HG02610 (cell line): ENCODE results near the gene PRPF39.
A peak's percentile ranks its signal among the peaks of the same experiment; 100 is the strongest.

Experiments
- ATAC-seq: cut with Tn5 transposase; IDR thresholded peaks from one replicate; pipeline ENCODE4 v1.9.1; 2021; ENCODE audit warnings: mild to moderate bottlenecking, moderate library complexity; ENCODE audit not compliant: unreplicated experiment

The PRPF39 gene, protein sequence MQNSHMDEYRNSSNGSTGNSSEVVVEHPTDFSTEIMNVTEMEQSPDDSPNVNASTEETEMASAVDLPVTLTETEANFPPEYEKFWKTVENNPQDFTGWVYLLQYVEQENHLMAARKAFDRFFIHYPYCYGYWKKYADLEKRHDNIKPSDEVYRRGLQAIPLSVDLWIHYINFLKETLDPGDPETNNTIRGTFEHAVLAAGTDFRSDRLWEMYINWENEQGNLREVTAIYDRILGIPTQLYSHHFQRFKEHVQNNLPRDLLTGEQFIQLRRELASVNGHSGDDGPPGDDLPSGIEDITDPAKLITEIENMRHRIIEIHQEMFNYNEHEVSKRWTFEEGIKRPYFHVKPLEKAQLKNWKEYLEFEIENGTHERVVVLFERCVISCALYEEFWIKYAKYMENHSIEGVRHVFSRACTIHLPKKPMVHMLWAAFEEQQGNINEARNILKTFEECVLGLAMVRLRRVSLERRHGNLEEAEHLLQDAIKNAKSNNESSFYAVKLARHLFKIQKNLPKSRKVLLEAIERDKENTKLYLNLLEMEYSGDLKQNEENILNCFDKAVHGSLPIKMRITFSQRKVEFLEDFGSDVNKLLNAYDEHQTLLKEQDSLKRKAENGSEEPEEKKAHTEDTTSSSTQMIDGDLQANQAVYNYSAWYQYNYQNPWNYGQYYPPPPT

DNA sequence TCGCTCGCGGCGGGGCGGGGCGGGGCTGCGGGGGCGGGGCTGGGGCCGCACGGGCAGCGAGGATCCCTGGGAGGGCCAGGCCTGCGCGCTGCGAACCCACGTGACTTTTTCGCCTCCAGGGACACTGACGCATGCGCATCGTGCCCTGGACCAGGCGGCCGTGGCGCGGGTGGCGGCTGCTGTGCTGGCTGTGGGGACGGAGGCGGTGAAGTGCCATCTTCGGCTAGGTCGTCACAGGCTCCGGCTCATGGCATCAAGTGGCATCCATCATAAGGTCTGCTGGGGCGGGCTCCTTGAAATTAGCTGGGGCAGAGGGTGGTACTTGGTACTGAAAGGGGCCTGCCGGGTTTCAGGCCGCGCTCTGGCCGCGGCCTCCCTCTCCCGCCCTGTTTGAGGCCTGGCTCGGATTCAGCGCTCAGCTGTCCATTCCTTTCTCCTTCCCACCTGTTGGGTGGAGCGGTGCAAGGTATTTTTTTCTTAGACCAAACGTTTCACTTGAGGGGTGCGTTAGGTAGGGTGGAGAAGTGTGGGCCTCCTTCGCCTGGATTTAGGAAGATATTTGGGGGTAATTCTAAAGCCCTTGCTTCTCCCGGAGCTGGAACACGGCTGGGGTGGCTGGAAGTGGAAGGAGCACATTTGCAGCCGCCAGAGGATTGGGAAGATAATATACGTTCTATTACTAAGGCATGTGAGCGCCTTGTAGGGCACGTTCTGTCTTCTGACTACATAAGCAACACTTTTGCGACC, at the start of gene PRPF39:
Gene PRPF39 (plus strand): TSS at position 141 of the 747 bp plus-strand sequence. CDS start 11,124 bp downstream, outside the sequence.
- ATAC-seq = peak; percentile 96

DNA sequence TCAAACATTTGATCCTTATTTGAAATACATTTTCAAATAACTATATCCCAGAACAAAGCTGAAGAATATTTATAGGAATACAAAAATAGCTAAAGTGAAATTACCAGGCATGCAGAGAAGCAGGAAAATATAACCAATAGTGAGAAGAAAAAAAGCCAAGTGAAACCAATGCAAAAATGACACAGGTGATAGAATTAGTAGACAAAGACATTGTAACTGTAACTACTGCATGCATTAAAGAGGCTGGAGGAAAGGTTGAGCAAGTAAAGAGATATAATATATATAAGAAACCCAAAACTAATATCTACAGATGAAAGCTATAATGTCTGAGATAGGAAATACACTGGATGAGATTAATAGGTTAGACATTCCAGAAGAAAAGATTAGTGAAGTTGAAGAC, 49.2 kb upstream of the PRPF39 start:
- ATAC-seq = no peak

DNA sequence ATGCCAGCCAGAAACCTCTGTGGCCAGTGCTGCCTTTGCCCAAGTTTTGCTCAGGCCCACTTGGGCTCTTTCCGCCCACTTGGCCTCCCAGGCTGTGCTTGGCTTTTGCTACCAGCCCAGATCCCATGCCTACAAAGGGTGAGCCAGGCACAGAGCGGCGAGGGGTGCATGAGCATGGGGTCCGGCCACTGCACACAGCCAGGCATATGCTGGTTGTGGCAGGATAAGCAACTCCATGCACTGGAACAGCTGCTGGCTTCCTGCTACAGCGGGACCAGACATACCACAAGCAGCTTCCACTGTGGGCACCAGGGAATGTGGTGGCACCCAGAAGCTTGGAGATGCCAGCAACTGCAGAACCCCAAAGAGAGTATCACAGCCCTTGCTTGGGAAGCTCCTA, 45.7 kb upstream of the PRPF39 start:
- ATAC-seq = no peak

DNA sequence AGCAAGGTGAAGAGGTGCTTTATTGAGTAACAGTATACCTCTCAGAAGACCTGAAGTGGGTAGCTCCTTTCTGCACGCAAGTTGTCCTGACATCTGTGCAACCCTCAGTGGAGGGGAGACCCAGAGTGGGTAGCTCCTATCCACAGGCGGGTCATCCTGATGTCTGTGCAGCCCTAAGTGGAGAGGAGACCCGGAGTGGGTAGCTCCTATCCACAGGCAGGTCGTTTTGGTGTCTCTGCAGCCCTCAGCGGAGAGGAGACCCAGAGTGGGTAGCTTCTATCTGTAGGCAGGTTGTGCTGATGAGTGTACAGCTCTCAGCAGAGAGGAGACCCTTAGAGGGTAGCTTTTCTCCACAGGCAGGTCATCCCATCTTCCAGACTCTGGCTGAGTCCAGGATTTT, 45.1 kb upstream of the PRPF39 start:
- ATAC-seq = no peak

DNA sequence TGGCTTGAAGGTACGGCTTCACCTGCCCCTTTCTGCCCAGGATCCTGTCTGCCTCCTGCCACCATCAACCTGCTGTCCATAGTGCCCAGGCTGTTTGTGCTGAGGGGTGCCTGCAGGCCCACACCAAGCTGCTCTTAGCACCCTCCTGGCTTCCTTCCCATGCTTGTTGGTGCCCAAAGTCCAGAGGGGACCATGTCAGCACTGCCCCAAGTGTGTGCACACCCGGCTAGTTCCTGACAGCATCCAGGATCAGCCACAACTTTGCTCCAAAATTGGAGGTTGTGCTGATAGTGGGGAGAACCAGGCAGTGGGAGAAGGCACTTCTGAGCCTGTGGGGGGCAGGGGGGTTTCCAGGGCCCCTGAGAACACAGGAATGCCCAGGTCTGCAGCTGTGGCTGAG, 44.5 kb upstream of the PRPF39 start:
- no peak for ATAC-seq

DNA sequence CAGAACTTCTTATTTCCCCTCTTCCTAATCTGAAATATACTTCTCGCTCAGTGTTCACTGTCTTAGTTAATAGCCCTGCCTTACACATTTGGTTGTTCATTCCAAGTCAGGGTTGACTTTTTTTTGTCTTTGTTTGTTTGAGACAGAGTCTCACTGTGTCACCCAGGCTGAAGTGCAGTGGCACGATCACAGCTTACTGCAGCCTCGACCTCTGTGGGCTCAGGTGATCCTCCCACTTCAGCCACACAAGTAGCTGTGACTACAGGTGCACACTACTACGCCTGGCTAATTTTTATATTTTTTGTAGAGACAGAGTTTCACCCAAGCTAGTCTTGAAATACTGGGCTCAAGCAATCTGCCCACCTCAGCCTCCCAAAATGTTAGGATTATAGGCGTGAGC, 42.3 kb upstream of the PRPF39 start:
- no peak for ATAC-seq

DNA sequence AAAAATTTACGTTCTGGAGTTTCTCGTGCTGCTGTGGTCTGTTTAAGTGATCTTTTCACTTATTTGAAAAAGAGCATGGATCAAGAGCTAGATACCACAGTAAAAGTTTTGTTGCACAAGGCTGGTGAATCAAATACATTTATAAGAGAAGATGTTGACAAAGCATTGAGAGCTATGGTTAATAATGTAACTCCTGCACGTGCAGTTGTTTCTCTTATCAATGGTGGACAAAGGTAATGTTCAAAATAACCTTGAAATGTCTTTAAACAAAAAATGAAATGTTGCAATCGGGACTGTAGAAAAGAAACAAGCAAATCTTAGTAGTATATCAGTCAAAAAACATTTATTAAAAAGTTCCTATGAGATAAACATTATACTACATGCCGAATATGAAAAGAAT, 39.3 kb upstream of the PRPF39 start:
- ATAC-seq = no peak

DNA sequence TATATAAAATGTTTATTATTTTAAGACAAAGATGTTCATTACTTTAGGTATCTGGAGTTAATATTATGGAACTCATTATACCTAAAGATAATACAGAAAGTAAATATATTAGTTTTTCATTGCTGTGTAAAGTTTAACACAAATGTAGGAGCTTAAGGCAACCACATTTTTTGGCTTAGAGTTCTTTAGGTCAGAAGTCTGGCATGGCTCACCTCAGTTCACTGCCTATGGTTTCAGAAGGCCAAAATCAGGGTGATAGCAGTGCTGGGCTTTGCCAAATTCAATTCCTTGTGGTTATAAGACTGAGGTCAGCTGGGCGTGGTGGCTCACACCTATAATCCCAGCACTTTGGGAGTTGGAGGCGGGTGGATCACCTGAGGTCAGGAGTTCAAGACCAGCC, 35.5 kb upstream of the PRPF39 start:
- no peak for ATAC-seq

DNA sequence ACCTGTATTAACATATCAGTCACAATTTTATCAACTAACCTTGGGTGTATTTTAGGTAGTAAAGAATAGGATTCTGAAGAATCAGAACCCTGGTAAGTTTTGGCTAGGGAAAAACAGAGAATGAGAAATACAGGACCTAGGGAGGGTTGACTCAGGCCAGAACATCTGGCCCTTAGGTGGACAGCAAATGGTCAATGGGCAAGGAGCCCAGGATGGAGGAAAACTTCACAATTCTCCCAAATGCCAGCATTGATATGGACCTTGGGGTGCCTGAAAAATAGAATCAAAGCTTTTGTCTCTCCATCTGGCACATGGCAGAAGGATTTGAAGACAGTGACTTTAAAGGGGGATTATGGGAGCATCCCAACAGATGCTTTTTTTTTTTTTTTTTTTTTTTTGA, 32.7 kb upstream of the PRPF39 start:
- no peak for ATAC-seq

DNA sequence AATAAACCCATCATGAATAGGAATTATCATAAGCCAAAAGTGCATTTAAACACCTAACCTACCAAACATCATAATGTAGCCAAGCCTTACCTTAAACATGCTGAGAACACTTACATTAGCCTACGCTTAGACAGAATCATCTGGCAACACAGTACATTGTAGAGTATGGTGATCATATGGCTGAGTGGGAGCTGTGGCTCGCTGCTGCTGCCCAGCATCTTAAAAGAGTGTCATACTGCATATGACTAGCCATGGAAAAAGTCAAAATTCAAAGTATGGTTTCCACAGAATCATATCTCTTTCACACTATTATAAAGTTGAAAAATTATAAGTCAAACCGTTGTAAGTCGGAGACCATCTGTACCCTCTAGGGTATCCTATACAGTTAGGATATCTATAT, 32.0 kb upstream of the PRPF39 start:
- ATAC-seq = no peak

DNA sequence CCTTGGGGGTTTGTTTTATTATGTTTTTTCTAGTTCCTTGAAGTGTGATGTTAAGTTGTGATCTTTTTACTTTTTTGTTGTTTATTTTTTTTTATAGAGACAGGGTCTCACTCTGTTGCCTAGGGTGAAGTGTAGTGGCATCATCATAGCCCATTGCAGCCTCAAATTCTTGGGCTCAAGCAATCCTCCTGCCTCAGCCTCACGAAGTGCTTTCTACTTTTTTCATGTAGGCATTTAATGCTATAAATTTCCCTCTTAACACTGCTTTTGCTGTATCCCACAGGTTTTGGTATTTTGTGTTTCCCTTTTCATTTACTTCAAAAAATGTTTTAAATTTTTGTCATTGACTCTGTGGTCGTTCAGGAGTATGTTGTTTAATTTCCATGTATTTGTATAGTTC, 26.6 kb upstream of the PRPF39 start:
- ATAC-seq = no peak

DNA sequence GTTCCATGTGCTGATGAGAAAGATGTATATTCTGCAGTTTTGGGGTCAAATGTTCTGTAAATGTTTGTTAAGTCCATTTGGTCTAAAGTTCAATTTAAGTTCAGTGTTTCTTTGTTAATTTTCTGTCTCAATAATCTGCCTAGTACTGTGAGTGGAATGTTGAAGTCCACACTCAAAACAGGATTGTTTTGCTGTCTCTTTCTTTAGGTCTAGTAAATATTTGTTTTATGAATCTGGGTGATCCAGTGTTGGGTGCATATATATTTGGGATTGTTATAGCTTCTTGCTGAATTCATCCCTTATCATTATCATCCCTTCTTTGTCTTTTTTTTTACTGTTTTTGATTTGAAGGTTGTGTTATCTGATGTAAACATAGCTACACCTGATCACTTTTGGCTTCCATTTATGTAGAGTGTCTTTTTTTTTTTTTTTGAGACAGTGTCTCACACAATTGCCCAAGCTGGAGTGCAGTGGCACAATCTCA, 26.0 kb upstream of the PRPF39 start:
- ATAC-seq = no peak

DNA sequence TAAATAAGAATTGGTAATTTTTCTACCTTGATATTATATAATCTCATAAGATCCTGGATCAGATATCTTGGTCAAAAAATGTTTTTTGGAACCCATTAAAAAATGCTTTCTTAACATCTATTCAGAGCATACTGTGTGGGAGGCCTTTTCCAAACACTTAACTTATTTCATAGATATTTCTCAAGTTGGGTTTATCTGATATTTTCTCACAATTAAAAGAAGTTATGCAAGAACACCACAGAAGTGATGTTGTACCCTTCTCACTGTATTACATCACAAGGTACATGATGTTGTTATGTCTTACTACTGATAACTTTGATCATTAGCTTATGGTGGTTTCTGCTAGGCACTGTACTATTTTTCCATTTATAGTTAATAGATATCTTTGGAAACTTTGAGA, 23.4 kb upstream of the PRPF39 start:
- no peak for ATAC-seq

DNA sequence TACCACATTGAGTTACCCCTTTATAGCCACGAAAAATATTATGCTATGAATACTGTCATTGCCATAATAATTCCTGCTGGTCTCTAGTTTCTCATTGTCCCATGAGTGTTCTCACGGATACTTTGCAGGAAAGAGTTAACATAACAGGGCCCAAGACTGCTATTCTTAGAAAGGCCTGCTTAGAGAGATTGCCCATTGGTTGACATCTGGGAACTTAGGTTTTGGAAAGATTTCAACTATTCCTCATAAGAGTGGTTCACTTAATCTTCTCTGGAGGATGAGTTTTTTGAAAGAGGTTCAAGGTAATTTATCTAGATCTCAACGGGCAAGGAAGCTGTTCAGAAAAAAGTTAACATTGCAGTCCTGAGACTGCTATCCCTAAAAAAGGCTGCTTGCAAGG, 18.4 kb upstream of the PRPF39 start:
- ATAC-seq = no peak

DNA sequence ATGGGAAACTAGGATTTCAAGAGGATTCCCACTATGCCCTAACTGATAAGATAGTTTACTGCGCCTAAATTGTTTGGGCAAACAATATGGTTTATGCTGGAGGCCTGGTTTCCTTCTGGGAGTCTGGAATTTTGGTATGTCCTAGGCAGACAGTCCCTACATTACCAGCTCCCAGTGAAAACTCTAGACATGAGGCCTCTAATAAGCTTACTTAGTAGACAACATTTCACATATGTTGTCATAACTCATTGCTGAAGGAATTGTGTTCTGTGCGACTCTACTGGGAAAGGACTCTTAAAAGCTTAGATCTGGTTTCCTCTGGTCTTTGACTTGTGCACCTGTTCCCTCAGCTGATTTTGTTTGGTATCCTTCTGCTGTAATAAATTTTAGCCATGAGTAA, 18.0 kb upstream of the PRPF39 start:
- ATAC-seq = no peak

DNA sequence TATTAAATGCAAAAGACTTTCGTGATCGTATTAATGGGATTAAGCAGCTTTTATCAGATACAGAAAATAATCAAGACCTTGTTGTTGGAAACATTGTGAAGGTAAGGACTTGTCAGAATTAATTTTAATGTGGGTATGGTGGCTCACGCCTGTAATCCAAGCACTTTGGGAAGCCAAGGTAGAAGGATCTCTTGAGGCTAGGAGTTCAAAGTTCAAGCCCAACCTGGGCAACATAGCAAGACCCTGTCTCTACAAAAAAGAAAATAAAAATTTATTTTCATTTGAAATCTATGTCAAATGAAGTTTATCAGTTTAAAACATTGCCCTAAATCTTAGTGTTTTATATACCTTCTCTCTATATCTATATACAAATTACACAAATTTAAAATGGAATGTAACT, 17.2 kb upstream of the PRPF39 start:
- ATAC-seq = no peak

DNA sequence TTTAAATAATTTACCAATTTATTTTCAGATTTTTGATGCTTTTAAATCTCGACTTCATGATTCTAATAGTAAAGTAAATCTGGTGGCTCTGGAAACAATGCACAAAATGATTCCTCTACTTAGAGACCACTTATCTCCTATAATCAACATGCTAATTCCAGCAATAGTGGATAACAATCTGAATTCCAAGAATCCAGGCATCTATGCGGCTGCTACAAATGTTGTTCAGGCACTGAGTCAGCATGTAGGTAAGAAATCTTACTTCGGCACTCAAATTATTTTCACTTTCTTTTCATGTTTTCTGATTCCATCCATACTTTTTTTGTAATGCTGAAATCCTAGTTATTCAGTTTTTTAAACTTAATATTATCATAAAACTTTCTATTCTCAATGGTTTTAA, 15.5 kb upstream of the PRPF39 start:
- no peak for ATAC-seq

DNA sequence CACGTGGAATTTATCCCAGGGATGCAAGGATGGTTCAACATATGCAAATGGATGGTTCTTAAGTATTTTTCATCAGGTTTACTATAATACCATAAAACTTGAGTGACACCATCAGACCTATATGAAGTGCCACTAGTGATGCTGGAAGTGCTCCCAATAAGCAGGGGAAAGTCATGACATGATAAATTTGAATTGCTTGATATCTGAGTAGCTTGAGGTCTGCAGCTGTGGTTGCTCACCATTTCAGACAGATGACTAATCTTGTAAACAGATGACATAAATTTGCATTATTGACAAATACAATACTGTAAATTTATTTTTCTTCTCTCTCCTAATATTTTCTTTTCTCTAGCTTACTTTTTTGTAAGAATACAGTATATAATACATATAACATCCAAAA, 13.7 kb upstream of the PRPF39 start:
- ATAC-seq = no peak

DNA sequence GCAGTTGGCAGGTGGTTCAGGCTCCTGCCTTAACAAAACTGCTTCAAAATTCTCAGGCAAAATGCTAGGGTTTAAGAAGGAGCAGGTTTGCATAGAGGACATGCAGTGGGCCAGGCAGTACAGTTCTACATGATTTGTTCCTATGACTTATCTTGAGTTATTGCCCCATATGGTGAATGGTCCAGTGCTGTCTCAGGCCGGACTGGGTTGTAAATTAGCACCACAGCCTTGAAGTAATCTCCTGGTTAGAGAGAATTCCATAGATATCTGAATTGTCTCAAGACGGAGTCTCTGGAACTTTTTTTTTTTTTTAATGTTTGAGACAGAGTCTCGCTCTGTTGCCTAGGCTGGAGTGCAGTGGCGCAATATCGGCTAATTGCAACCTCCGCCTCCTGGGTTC, 11.8 kb upstream of the PRPF39 start:
- ATAC-seq = no peak

DNA sequence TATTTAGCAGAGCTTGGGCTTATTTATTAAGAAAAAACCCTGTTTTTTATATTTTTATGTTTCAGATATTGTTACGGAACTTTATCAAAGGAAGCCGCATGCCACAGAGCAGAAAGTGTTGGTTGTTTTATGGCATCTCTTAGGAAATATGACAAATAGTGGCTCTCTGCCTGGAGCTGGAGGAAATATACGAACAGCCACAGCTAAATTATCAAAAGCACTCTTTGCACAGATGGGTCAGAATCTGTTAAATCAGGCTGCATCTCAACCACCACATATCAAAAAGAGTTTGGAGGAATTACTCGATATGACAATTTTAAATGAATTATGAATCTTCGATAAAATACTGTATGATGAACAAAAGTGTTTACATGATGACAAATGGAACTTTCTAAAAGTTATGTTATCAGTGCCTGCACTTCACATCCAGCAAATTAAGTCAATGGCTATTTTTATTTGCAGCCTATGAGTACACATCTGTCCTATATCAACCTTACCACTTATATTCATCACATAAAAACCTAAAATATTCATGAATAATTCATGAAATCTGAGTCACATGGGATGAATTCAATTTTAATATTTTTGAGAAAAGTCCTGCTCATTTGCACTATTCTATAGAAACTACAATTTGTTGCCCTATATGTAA, 10.6 kb upstream of the PRPF39 start:
- ATAC-seq = no peak

DNA sequence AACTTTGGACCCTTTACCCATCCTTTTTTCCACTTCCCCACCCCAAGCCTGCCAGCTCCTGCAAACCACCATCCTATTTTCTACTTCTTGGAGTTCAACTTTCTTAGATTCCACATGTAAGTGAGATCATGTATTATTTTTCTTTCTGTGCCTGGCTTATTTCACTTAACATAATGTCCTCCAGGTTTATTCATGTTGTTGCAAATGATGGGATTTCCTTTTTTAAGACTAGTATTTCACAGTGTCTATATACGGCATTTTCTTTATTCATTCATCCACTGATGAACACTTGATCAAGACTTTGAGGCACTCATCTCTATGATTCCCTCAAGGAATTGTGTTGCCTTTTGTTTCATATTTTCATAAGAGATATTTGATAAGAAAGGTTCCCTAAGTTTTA, 5.6 kb upstream of the PRPF39 start:
- ATAC-seq = no peak
